ENCODE data around the gene TNFRSF6B.

TNFRSF6B gene

DNA sequence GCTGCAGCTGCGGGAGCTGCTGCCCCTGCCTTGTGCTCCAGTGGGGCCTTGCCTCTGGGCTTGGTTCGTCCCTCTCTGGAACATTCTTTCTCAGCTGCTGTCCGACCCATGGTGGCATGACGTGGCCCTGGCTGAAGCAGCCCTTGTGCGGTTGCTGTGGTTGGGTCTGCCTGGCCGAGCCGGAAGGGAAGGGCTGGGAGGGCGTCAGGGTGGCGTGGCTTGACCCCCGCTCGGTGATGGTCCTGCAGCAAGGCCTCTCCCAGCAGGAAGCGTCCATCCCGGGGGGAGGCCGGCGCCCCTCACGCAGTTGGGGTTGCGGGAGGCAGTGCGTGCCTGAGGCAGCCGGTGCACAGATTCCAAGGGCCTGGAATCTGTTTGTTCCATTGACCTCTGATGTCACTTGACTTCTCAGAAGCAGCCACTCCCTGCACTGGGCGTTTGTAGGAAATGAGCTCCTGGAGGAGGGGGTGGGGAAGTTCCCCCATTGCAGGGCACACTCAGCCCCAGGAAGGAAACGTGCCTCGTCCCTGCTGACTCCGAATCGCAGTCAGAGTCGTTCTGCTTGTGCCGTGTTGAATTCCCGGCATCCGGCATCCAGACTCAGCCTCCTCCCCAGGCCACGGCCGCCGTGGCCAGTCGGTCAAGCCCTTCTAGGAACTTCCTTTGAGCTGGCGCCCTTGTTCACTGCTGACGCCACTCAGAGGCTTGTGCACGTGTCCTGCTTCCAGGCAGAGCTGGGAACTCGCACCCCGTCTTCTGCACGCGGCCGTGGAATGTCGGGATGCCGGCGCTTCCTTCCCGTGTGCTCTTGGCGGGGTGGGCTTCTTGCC, 9.7 kb upstream of the TNFRSF6B start:
- no peak overlapping the region for H3K4me3 Mint-ChIP-seq
- no peak overlapping the region for H3K27ac Mint-ChIP-seq
- DNase-seq (ENCODE audit: low spot score in 2 of 2) (no peak), ATAC-seq (ENCODE audit: low read depth) (peak; percentile 39)
- no peaks in the 10 kb centered on the region for H3K9me3 Mint-ChIP-seq
- H3K36me3 Mint-ChIP-seq: no peaks in the 10 kb centered on the region
- peaks cover 5% of the 10 kb centered on the region for H3K4me1 Mint-ChIP-seq
- H3K27me3 Mint-ChIP-seq: no peaks in the 10 kb centered on the region

DNA sequence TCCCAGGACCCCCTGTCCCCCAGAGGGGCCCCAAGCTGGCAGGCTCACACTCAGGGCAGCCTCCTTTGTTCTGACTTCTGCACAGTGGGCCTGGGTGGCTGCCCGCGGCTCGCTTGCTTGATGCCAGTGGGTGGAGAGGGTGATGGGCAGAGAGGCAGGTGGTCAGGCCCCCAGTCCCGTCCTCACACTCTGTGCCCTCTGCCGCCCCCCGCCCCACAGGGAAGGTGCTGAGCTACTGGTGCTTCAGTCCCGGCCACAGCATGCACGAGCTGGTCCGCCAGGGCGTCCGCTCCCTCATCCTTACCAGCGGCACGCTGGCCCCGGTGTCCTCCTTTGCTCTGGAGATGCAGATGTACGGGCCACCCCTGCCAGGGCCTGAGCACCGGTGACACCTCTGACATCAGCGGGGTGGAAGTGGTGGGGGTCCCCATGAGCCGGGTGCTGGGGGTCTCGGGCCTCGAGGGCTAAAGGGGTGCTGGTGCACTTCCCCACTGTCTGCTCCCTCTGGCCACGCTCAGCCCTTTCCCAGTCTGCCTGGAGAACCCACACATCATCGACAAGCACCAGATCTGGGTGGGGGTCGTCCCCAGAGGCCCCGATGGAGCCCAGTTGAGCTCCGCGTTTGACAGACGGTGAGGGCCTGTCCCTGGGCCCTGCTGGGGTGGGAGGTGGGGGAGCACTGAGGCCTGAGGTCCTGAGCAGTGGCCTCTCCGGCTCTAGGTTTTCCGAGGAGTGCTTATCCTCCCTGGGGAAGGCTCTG, 8.9 kb upstream of the TNFRSF6B start:
- H3K4me3 Mint-ChIP-seq: no peak overlapping the region
- no peak for DNase-seq (ENCODE audit: low spot score in 2 of 2)
- H3K27ac Mint-ChIP-seq: no peak overlapping the region

DNA sequence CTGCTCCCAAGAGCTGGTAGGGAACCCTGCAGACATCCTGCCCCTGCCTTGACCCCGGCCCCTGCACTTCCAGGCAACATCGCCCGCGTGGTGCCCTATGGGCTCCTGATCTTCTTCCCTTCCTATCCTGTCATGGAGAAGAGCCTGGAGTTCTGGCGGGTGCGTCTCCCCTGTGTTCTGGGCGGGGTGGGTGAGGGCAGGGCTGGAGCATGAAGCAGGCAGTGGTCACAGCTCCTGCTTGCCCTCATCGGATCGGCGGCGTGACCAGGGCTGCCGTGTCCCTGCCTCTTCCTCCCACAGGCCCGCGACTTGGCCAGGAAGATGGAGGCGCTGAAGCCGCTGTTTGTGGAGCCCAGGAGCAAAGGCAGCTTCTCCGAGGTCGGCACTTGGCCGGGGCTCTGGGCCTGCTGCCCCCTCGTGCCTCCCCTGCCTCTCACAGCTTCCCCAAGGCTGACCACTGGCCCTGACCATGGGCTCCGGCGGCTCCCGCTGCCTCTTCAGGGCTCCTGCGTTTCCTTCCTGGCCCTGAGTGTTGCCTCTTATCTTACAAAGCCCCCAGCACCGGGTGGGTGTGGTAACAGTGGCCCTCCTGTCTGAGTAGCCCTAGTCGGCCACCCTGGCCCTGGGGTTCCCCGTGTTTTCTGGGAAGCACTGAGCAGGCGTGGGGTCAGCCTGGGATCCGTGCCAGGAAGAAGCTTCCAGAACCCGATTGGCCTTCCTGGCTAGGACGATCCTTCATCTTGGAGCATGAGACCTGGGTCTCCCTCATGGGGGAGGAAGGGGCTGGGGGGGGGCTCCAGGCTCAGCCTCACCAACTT, 8.0 kb upstream of the TNFRSF6B start:
- Mint-ChIP-seq H3K36me3 (no peaks in the 10 kb centered on the region), H3K27ac (no peak overlapping the region), H3K27me3 (no peaks in the 10 kb centered on the region), H3K4me3 (no peak overlapping the region), H3K4me1 (peaks cover 5% of the 10 kb centered on the region), H3K9me3 (no peaks in the 10 kb centered on the region)
- ATAC-seq (ENCODE audit: low read depth) (no peak), DNase-seq (ENCODE audit: low spot score in 2 of 2) (no peak)

More for the DNA sequence above, 8.9 kb upstream of the TNFRSF6B start:
- no peaks in the 10 kb centered on the region for H3K36me3 Mint-ChIP-seq
- H3K9me3 Mint-ChIP-seq: no peaks in the 10 kb centered on the region
- no peak for ATAC-seq (ENCODE audit: low read depth)
- peaks cover 5% of the 10 kb centered on the region for H3K4me1 Mint-ChIP-seq
- no peaks in the 10 kb centered on the region for H3K27me3 Mint-ChIP-seq

DNA sequence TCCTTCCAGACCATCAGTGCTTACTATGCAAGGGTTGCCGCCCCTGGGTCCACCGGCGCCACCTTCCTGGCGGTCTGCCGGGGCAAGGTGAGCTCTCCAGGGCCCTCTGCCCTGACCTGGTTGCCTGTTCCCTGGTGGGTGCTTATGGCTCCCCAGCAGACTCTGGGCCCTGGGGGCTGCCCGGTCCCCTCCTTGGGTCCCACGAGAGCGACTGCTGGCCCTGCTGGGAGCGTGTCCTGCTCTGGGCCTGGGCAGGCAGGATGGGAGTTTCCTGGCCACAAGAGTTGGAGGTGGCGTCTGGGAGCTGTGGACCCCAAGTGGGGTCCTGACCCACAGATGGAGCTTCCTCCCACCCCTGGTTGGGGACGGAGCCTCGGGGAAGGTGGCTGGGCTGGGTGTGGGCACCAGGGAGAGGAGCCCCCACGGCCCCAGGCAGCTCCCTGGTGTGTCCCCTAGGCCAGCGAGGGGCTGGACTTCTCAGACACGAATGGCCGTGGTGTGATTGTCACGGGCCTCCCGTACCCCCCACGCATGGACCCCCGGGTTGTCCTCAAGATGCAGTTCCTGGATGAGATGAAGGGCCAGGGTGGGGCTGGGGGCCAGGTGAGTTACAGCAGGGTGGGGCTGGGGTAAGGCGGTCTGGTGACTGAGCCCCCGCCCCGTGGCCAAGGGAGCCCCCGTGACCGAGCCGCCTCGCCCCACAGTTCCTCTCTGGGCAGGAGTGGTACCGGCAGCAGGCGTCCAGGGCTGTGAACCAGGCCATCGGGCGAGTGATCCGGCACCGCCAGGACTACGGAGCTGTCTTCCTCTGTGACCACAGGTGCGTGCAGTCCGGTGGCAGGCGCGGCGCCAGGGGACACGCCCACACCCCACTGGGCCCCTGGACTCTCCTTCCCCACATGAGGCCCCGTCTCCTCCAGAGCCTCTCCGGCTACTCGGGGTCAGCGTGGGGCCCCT, 7.1 kb upstream of the TNFRSF6B start:
- Mint-ChIP-seq H3K36me3 (peaks cover 3% of the 10 kb centered on the region), H3K9me3 (no peaks in the 10 kb centered on the region), H3K27ac (no peak overlapping the region), H3K4me1 (peaks cover 7% of the 10 kb centered on the region), H3K4me3 (no peak overlapping the region), H3K27me3 (no peaks in the 10 kb centered on the region)
- ATAC-seq (ENCODE audit: low read depth) (no peak), DNase-seq (ENCODE audit: low spot score in 2 of 2) (no peak)

DNA sequence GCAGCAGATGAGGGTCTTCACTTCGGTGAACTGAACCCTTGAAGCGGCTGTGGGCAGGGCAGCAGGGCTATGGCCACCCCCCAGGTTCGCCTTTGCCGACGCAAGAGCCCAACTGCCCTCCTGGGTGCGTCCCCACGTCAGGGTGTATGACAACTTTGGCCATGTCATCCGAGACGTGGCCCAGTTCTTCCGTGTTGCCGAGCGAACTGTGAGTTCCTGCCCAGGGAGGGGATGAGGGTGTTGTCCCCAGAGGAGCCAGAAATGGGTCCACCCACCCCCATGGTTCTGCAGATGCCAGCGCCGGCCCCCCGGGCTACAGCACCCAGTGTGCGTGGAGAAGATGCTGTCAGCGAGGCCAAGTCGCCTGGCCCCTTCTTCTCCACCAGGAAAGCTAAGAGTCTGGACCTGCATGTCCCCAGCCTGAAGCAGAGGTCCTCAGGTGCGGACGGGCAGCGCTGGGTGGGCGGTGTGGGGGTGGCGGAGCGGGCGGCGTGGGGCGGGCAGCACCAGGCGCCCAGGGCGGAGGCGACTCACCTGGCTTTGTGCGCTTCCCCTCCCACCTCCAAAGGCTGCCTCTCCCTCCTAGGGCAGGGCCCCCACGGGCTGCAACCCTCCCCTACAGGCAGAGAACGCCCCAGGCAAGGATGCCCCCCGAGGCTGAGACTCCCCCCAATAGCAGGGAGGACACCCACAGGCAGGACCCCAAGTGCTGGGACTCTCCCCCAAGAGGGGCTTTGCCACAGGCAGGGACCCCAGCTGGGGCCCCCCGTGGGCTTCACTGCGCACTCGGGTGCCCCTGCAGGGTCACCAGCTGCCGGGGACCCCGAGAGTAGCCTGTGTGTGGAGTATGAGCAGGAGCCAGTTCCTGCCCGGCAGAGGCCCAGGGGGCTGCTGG, 6.2 kb upstream of the TNFRSF6B start:
- Mint-ChIP-seq H3K27me3 (no peaks in the 10 kb centered on the region), H3K4me3 (no peak overlapping the region), H3K9me3 (no peaks in the 10 kb centered on the region), H3K4me1 (peaks cover 7% of the 10 kb centered on the region), H3K27ac (no peak overlapping the region), H3K36me3 (peaks cover 3% of the 10 kb centered on the region)
- no peak for DNase-seq (ENCODE audit: low spot score in 2 of 2)
- ATAC-seq (ENCODE audit: low read depth): no peak

DNA sequence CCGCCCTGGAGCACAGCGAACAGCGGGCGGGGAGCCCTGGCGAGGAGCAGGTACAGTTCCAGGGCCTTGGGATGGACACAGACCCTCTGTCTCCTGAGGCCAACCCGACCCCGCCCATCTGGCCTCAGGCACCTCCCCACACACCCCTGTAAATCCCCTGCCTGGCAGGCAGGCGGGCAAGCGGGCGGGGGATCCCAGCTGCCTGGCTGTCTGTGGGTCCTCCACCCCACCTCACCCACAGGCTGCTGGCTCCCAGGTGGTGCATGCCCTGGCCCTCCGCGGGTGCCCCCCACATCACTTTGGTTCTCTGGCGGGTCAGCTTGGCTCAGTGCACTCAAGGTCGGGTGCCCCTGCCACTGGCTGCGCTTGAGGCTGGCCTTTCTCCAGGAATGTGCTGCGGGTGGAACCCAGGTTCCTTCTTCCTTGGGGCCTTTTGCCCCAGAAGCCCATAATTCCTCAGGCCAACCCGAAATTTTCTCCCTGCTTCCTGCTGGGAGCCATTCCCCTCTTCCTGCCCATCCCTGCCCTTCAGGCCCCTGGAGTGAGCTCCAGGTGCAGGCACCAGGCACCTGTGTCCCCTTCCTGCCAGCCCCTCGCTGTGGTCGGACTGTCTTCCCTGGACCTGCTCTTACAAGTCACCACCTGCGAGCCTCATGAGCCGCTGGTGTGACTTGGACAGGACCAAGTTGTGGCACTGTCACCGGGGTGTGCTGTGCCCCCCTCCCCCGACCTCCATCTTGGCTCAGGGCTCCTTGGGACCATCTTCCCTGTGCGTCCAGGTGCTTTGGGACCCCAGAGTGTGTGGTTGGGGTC, 5.3 kb upstream of the TNFRSF6B start:
- H3K4me1 Mint-ChIP-seq: peaks cover 8% of the 10 kb centered on the region
- H3K27me3 Mint-ChIP-seq: no peaks in the 10 kb centered on the region
- no peak overlapping the region for H3K4me3 Mint-ChIP-seq
- ATAC-seq (ENCODE audit: low read depth) (peak; percentile 47), DNase-seq (ENCODE audit: low spot score in 2 of 2) (no peak)
- H3K36me3 Mint-ChIP-seq: peaks cover 3% of the 10 kb centered on the region
- H3K9me3 Mint-ChIP-seq: no peaks in the 10 kb centered on the region
- H3K27ac Mint-ChIP-seq: peak overlapping the region; percentile 77

DNA sequence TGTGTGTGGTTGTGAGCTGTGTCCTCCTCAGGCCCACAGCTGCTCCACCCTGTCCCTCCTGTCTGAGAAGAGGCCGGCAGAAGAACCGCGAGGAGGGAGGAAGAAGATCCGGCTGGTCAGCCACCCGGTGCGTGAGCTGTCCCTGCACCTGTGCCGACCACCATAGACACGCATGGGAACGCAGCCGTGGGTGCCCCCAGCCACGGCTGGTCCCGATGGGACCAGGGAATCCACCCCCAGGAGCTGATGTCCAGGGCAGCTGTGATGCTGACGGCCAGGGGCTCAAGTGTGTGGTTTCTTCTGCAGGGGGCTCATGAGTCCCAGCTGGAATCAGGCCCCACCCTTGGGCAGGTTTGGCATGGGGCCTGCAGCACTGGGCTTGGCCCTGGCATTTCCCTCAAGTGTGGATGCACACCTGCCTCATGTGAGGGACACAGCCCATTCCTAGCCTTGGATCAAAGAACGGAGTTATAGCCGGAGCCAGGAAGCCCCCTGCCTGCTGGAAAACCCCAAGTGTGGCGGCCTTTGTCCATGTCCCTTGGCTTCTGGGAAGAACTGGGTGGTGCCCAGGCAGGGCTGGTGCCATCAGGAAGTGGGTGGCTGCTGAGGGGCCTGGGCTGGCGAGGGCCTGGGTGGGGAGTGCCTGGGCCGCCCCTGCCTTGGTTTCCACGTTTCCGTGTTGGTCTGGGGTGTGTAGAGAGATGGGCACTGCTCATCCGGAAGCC, 4.6 kb upstream of the TNFRSF6B start:
- peaks cover 12% of the 10 kb centered on the region for H3K4me1 Mint-ChIP-seq
- H3K27me3 Mint-ChIP-seq: no peaks in the 10 kb centered on the region
- H3K36me3 Mint-ChIP-seq: peaks cover 3% of the 10 kb centered on the region
- H3K9me3 Mint-ChIP-seq: no peaks in the 10 kb centered on the region
- peak overlapping the region; percentile 77 for H3K27ac Mint-ChIP-seq
- ATAC-seq (ENCODE audit: low read depth) (no peak), DNase-seq (ENCODE audit: low spot score in 2 of 2) (no peak)
- H3K4me3 Mint-ChIP-seq: no peak overlapping the region

DNA sequence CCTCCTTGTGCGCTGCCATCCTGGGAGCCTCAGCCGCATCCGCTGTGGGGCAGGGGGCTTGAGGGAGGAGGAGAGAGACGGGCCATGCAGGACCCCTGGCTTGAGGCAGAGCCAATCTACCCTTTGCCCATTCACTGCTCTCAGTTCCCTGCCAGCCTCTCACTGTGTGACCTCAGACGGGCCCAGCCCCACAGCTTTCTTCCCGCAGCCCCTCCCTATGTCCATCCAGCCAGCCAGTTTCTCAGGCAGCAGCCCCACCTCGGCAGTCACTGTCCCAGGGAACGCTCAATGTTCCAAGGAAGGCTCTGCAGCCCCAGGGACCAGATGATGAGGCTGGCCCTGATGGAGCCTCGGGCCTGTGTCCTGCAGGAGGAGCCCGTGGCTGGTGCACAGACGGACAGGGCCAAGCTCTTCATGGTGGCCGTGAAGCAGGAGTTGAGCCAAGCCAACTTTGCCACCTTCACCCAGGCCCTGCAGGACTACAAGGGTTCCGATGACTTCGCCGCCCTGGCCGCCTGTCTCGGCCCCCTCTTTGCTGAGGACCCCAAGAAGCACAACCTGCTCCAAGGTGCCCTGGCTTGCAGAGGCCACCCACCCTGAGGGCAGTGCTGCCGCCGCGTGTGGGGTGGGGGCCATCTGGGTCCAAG, 3.9 kb upstream of the TNFRSF6B start:
- Mint-ChIP-seq H3K4me1 (peaks cover 17% of the 10 kb centered on the region), H3K36me3 (peaks cover 3% of the 10 kb centered on the region), H3K27ac (no peak overlapping the region), H3K9me3 (no peaks in the 10 kb centered on the region), H3K4me3 (no peak overlapping the region), H3K27me3 (no peaks in the 10 kb centered on the region)
- DNase-seq (ENCODE audit: low spot score in 2 of 2): no peak
- no peak for ATAC-seq (ENCODE audit: low read depth)

DNA sequence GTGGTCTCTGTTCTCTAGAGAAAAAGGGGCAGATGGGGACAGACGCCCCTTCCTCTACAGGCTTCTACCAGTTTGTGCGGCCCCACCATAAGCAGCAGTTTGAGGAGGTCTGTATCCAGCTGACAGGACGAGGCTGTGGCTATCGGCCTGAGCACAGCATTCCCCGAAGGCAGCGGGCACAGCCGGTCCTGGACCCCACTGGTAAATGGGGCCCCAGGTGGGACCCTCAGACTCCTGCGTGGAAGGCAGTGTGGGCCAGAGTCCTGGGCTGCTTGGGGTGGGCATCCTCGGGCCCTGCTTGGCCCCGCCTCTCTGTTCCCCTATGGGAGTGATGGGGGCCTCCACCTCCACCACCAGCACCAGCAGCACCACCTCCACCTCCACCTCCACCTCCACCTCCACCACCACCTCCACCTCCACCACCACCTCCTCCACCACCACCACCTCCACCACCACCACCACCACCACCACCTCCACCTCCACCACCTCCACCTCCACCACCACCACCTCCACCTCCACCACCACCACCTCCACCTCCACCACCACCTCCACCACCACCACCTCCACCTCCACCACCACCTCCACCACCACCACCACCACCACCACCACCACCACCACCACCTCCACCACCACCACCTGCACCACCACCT, 3.2 kb upstream of the TNFRSF6B start:
- Mint-ChIP-seq H3K27ac (peak overlapping the region; percentile 58), H3K4me3 (no peak overlapping the region), H3K27me3 (no peaks in the 10 kb centered on the region), H3K9me3 (no peaks in the 10 kb centered on the region), H3K36me3 (peaks cover 3% of the 10 kb centered on the region), H3K4me1 (peaks cover 17% of the 10 kb centered on the region)
- DNase-seq (ENCODE audit: low spot score in 2 of 2): no peak
- ATAC-seq (ENCODE audit: low read depth): no peak

DNA sequence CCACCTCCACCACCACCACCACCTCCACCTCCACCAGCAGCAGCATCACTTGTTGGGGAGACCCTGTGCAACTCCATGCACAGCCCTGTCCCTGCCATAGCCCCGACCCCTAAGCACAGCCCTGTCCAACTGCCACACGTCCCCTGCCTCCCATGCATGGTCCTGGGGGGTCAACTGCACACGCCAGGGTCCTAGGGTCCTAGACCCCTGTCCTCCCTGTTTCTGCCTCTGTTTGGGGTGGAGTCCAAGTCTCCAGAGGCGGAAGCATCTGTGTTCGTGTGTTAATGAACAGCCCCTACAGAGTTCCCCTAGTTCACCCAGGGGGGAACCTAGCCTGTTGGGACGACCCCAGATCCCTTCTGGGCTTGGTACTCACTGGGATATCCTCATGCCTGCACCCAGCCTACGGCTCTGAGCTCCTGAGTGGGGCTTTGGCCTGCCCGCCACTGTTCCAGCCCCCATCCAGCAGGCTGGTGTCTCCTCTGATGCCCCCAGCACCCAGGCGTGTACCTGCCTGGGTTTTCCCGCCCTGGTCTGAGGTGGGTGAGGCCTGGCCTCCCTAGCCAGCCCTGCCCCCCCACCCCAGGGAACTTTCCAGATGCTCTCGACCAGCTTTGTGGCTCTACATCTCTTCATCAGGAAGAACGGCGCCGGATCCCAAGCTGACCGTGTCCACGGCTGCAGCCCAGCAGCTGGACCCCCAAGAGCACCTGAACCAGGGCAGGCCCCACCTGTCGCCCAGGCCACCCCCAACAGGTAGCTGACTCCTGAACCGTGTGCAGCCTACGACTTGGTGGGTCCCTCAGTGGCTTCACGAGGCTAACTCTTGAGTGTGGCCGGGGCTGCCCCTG, 2.5 kb upstream of the TNFRSF6B start:
- DNase-seq (ENCODE audit: low spot score in 2 of 2) (no peak), ATAC-seq (ENCODE audit: low read depth) (no peak)
- H3K4me1 Mint-ChIP-seq: peaks cover 17% of the 10 kb centered on the region
- no peaks in the 10 kb centered on the region for H3K9me3 Mint-ChIP-seq
- H3K36me3 Mint-ChIP-seq: peaks cover 3% of the 10 kb centered on the region
- H3K27me3 Mint-ChIP-seq: no peaks in the 10 kb centered on the region
- no peak overlapping the region for H3K4me3 Mint-ChIP-seq
- H3K27ac Mint-ChIP-seq: peak overlapping the region; percentile 58
